GM21528 (cell line): ENCODE results near the gene KRT4.
"Not testable (repeated sequence)": the region's sequence is repeated elsewhere in the genome, so short reads cannot be mapped to it uniquely, and the experiment has no call there.

Experiments used
- ATAC-seq: cut with Tn5 transposase; IDR thresholded peaks from one replicate; pipeline ENCODE4 v1.9.1; 2021; ENCODE audit warnings: mild to moderate bottlenecking, moderate library complexity; ENCODE audit not compliant: unreplicated experiment, low FRiP score

KRT4 gene

DNA sequence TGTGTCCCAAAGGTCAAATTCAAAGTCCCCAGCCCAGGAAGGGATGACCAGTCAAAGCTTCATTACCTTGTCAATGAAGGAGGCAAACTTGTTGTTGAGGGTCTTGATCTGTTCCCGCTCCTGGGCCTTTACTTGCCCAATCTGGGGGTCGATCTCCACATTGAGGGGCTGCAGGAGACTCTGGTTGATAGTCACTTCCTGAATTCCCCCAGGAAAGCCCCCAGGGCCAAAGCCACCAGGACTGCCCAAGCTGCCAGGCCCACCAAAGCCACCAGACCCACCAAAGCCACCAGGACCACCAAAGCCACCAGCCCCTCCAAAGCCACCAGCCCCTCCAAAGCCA is 18.6 kb downstream of the KRT4 start:
- not testable (repeated sequence) for ATAC-seq

DNA sequence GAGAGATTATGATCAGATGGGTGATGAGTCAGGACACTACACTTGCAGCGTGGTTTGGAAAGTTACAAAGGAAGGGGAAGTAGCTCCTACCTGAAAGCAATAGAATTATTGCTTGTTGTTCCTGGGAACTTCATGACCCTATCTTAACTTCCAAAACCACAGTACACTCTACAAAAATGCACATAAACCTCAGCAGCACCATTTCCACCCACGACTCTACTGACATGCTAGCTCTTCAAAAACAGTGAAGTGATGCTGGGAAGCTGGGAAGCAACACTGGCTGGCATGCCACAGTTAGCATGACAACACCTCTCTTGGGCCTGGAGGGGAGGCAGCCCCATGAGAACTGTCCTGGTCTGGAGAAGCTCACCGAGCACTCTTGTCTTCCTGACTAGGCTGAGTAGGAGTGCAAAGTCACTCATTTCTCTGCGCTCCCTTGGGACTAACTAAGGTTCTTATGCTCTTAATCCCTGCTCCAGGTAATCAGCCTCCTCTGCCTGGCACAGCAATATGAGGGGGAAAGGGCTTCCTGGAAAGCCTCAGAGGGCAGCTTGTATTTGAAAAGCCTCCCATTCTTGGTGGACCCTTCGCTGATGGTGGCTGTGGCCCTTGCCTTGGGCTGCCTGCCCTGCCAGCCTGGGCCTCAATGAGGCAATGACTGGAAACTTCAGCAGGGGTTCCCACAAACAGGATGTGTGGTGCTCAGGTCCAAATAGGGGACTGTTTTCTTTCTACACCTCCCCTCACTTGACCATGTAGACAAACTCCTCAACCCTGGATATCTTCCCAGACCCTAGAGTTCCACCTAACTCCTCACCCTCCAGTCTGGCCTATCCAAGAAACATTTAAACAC is 19.2 kb downstream of the KRT4 start:
- no peak for ATAC-seq

DNA sequence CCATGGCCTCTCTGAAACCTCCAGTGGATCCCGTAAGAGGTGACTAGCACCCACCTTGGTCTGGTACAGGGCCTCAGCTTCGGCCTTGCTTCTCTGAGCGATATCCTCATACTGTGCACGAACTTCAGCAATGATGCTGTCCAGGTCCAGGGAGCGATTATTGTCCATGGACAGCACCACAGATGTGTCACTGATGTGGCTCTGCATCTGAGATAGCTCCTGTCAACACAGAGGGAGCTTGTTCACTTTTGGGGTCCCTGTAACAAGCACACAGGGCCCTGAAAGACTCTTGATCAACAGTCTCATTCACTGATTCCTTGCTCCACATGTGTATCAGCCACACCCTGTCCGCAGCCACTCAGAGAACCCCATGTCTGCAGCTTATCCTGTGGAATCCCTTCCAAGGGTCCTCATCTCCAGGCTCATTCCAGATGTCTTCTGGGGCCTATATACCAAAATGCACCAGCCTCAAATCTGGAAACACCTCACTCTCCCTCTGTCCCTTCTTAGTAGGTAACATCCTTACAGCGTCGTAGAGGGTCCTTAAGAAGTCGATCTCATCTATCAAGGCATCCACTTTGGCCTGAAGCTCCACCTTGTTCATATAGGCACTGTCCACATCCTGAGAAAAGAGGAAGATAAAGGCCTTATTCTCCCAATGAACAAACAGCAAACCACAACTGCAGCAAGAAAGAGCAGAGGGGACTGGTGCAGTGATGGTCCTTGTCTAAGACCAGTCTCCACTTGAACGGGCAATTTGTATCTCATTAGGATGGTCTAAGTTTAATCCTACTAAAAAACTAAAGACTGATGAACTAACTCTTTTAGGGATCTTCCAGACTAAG is 21.5 kb downstream of the KRT4 start:
- no peak for ATAC-seq

DNA sequence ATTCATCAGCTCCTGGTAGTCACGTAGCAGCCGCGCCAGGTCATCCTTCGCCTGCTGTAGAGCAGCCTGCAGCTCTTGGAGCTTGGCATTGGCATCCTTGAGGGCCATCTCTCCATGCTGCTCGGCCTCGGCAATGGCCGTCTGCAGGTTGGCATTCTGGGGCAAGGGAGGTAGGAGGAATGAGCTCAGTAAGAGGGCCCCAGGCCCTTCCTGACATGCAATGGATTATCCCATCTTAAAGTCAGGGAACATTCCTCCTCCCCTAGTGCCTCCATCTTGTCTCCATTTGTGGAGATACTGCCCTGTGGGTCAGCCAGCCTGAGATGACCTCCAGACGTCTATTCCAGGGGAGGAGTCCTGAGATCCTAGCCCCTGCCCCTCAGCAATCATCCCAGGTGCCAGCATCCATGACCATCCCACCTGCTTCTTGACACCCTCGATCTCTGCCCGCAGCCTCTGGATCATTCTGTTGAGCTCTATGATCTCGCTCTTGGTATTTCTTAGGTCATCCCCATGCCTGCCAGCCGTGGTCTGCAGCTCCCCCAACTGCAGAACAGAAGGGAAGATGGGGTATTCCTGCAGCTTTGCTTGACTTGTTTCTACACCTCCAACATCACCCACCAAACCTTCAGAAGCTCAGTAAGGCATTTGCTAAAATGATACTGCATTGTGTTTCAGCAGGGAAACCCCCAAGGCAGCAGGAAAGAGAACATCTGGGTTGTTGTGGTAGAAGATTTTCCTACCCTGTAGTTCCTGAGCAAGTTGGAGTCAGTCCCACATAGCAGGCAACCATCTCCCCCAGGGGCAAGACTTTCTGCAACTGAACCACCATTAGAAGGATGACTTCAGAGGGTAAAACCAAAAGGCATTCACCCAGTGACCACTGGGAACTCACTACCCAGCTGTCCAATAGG is 22.4 kb downstream of the KRT4 start:
- ATAC-seq: no peak

DNA sequence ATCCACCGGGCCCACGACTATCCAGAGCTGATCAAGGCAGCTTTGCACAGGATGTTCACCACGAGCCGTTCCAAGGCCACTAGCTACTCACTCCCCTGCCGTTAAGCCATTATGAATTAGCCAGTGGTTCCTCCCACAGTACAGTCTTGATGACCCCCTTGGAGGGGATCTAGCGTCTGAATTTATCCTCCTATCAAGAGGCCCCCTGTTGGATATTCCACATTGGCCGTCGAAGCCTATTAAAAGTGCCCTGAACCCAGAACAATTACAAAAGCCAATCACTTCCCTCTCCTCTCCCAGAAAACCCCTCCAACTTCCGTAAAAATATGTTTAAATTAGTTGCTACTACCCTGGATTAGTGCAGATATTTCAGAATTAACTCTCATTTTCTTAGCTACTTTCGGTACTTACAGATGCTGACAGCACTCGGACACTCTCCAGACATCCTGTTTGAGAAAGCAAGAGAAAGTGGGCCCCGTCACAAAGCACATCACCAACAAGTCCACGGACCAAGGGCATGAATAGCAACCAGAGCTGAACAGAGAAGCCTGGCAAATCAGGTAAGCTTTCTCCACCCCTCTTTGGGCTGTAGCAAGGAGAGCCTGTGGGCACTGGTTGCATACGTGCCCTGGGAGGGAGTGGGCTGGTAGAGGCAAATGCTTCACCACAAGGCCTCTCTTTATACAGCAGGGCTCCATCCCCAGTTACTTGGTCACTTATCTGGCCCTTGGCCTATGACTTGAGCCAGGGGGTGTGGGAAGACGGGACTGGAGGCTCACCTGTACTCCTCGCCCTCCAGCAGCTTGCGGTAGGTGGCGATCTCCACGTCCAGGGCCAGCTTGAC is 23.3 kb downstream of the KRT4 start:
- ATAC-seq: no peak

DNA sequence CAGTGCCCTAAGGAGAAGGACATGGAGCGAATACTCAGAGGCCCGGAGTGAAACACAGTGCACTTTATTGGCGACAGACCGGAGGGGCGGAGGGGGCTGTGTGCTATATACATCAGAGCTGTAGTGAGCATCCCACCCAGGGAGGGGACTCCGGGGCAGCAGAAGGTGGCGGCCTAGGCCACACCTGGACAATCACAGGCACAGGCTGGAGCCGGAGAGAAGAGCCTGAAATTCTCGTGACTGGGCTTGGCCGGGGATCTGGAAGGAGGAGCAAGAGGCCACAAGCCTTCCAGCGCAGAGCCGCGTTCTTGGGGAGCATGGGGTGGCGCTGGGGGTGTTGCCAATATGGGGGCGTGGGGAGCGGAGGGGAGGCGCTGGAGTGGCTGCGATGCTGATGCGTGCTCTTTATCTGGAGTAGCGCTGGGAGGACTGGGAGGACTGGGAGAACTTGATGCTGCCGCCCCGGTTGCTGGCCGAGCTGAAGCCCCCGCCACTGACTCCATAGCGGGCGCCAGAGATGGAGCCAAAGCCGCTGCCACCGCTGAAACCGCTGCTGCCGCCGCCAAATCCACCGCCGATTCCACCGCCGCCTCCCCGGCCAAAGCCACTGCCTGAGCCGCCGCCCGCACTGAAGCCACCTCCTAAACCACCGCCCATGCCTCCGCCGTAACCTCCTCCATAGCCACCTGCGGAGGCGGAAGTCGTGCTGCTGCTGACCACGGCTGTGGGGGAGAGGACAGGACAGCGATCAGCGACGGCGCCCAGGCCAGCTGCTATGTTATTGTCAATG is 24.1 kb downstream of the KRT4 start:
- no peak for ATAC-seq

DNA sequence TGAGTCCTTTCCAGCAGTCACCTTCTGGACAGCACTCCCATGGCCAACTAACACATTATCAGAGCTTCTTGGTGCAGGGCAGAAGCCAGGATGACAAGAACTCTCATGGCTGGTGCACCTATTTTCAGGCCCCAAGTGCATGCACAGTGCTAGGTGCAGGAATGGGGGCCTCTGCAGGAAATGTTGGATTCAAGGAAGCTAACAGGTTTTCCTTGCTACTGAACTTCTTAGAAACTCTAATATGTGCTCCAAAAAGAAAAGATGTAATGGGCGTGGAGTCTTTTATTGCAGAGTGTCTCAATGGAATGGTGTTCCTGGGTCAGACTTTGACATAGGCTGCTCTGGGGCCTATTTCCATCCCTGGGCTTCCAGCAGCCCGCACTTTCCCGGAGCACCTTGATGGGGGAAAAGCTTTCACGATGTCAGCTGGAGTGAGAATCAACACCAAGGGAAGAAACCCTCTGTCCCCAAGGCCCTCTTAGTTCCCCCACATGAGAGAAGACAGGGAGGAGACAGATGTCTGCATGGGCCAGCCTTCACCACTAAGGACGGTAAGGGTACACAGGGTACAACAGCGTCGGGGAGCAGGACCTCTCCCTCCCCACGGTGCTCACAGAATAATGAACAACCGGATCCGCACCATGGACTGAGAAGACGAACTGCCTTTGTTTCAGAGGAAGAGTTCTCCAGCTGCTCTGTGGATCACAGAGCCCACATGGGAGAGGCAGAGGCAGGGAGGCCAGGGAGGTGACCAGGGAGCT is 24.9 kb downstream of the KRT4 start:
- no peak for ATAC-seq

DNA sequence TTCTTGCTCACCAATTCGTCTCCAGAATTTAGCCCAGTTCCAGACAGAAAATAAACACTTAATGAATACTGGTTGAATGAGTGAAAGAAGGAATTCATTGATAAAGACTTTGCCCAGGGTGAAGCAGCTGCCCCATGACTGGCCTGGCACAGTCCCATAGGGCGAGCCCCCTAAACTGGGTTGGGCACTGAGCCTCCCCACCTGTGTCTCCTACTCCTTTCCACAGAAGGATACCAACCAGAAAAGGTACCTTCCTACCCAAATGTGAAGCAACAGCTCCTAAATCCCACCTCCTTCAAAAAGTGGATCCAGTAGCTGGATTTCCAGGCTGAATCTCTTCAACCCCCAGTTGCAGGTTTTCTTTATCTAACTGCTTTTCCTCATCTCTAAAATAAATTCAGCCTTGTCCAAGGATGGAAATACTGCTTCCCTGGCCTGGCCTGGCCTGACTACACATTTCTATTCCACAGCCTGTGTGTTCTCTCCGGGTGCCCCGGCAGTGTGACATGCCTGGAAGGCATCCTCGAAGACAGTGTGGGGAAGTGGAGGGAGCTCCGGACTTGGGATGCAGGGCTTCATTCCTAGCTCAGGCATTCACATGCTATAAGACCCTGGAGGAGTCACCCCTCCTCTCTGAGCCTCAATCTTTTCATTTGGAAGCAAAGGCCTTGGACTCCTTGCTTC is 25.6 kb downstream of the KRT4 start:
- no peak for ATAC-seq

DNA sequence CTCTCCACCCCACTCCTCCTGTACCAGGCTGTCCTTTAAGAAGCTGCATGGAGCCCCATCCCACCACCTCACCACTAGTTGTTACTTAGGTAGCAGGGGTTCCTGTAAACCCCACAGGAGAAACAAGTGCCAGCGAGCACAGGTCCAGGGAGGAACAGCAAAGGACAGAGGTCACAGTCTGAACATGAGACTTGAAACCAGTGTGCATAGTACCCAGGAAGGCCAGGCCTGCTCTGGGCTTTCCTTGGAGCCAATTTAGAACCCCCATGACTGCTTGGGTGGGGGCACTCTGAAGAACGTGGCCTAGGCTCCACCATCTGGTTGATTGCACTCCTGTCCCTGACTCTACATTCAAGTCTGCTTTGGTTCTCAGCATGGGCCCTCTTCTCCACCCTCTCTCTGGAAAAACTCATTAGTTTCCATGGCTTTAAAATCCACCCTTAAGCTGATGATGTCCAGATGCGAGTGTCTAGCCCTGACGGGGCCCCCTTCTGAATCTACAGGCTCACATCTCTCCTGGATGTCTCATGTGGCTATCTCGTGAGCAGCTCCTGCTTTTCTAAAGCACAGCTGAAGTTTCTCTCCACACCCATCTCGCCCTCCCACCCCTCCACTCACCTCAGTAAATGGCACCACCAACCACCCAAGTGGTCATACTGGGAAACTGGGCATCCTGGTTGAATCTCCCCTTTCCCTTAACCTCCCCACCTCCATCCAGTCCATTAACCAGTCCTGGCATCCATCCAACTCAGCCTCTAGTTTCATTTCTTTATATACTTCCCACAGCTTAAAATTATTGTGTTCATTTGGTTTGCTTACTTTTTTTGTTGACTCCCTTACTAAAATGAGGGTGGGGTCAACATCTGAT is 26.4 kb downstream of the KRT4 start:
- ATAC-seq: no peak

DNA sequence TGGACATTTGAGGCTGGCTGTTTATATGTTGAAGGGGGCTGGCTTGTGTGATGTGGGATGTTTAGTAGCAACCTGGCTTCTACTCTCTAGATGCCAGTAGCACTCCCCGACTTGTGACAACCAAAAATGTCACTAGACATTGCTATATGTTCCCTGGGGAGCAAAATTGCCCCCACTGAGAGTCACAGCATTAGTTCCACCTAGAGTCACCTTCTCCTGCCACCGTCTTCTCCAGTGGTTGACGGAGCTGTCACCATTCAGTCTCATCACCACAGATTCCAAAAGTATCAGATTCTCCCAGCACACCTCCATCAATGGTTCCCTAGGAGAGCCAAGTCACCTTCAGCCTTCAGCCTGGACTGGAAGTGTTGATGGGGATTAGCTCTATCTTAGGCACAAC is 29.0 kb downstream of the KRT4 start:
- no peak for ATAC-seq

DNA sequence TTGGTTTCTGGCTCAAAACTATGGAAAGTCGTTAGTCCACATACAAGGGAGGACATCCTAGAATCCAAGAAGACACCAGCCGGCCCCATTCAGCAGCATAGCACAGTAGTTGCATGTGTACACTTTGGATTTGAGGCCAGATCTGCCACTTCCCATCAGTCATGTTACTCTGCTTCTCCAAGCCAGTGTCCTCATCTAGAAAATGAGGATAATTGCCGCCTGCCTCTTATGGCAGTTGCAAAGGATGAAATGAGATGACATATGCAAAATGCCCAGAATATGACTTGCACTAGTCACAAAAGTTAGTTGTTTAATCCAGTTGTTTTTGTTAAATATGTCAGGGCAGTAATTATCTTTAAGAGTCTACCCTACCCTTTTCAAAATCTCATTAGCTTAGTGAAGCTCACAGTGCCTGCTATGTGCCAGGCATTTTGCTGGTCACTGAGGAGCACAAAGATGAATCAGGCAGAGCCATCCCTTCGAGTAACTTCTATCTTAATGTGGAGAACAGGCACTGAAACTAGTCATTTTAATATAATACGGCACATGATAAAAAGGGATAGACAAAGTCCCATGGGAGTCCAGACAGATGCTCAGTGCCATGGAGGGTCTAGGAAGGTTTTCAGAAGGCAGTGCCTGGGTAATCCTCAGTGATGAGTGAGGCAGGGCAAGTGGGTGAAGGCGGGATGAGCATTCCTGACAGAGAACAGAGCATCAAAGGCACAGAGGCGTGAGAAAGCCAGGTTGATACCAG is 30.2 kb downstream of the KRT4 start:
- no peak for ATAC-seq

DNA sequence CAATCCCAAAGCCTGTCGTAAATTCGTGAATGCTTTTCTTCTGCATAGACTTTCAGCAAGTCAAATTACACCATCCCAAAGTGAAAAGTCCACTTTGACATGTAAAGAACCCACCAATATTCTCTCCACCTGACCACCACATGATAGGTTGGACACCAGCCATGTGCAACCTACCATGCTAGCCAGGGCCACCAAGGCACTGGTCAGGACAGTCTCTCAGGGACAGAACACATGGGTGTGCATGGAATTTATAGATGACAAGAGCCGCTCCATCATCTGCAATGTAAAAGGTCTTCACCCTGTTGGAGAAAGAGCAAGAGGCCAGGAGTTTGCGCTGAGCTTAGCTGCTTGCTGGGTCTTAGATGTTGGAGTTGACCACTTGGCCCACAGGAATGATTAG is 31.4 kb downstream of the KRT4 start:
- ATAC-seq: no peak

DNA sequence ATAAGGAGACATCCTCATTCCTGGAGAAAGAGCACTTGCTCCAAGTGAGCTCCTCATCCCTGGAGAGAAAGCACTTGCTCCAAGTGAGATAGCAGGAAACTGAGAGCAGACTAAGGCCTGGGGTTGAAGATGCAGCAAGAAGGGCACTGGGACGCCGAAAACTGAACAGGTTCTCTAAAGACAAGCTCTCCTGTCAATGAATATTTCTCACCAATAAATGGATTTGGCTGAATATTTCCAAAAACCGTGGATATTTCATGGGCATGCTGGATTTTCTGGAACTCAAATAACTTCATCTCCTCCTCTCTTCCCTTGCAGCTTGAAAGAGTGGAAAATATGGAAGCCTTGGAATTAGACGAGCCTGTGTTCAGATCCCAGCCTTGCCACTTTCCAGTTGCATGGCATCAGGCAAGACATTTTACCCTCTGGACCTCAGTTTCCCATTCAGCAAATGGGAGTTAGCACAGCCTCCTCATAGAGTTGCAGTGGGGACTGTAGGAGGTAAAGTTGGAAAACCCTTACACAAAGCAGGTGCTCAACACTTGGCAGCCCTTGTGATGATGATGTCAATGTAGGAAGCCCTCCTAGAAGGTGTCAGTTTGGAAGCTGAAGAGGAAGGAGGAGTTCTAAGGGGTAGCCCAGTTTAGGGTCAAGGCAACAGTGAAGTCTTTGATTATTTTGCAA is 32.4 kb downstream of the KRT4 start:
- no peak for ATAC-seq

DNA sequence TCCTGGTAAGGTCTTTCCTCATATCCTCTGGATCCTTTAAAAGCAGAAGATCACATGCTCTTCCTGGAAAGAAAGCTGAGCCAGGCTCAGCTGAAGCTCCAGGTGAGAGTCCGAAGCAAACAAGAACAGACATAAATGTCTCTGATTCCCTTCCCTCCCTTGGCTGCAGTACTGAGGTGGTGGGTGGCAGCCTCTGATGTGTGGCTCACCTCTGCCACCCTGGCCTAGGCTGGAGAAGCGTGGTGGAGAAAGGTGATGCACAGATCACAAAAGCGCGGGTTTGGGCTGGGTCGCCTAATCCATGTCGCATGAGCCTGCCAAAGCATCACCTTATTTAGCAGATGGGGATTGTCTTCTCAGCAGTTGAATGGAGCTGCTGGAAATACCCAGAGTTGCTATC is 34.0 kb downstream of the KRT4 start:
- ATAC-seq: no peak

DNA sequence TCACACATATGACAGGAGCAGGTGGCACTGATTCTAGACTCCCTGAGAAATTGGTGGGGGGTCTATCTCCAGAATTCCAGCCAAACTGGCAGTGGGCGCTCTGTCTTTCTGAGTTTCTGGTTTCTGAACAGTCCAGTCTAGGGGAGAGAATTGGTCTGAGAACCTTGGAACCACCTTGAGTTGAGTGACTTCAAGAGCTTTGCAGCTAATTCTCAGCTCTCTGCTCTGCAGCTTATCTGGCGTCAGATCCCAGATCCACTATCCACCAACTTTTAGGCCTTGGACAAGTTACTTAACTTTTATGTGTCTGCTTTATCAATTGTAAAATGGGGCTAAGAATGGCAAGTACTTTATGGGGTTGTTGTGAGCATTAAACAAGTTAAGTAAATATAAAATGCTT is 35.1 kb downstream of the KRT4 start:
- ATAC-seq: no peak

DNA sequence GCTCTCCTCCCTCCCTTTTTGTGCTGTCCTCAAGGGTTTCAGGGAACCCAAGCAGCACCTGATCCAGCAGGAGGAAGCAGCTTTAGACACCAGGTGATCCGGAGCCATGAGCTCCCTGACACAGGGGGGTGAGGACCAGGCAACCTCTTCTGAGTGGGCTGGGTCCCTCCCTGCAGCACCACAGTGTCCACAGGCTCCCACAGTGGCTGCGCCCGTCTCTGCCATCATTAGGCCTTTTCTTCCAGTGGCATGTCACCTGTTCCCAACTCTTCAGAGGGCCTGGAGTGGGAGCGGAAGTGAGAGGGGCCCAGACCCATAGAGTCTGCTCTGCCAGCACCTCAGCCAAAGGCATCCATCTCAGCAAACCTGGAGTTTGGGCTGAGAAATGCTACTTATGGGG is 36.4 kb downstream of the KRT4 start:
- no peak for ATAC-seq
